K562 (cell line): ENCODE measurements around the gene LAMTOR5. TPM values are rescaled to one million over a fixed set of nuclear protein-coding genes. Genes with fewer than 3 reads are reported as not detected.

ENCODE experiments used
- ATAC-seq: fragments of 200-7000 bp; cut with Tn5 transposase; 3 replicates; pipeline ENCODE4 v1.9.1; 2020; ENCODE audit warnings: moderate library complexity
- BruUV-seq: library from RNA; stranded (reverse); fragments of 400-500 nt; replicated peaks from 2 replicates; lab custom pipeline; 2021; lab: Mats Ljungman, UMichigan
- CTCF ChIA-PET: fragments of 300-600 bp; formaldehyde crosslinking; extraction: SDS; loops from one replicate; lab custom pipeline; 2021; ENCODE audit warnings: low intra/inter-chr PET ratio; lab: Yijun Ruan, JAX
- POLR2A ChIA-PET: fragments of 300-600, 350-650 bp; sonication (Branson Sonifier 250); formaldehyde crosslinking; extraction: SDS; loops from one replicate; lab custom pipeline; 2021; ENCODE audit warnings: antibody characterized with exemption, inconsistent platforms; lab: Yijun Ruan, JAX
- DNase-seq, 4 experiments: peaks; one replicate each; pipeline versions ENCODE4 v3.0.0 to v3.0.0-alpha.2; 2011 to 2018; ENCODE audit warnings: low spot score in 3 of 4, mixed read lengths in 3 of 4; ENCODE audit errors: extremely low read depth in 1 of 4
- FAIRE-seq: peaks from 2 replicates; lab custom pipeline; 2011; peaks lifted over from hg19 to GRCh38; lab: Jason Lieb, UNC
- H2AFZ ChIP-seq: 2 replicates; pipeline ENCODE4 v1.6.0; 2011; ENCODE audit warnings: low read depth, low read length, control low read depth, inconsistent platforms
- H3K27ac ChIP-seq: fragments of 200-600 bp; 3 replicates; pipeline ENCODE4 v1.8.0; 2011; ENCODE audit warnings: low read depth, mild to moderate bottlenecking, control low read depth, inconsistent platforms, low read length, moderate library complexity, mixed read lengths; ENCODE audit errors: extremely low read depth
- H3K27me3 ChIP-seq, 2 experiments: fragments of 300-600 bp in 1 of 2; 2 replicates in 1 of 2; 3 replicates in 1 of 2; pipeline versions ENCODE4 v1.6.0 to v1.8.0; 2011; ENCODE audit warnings: inconsistent platforms in 2 of 2, low read length in 2 of 2, mild to moderate bottlenecking in 1 of 2, mixed read lengths in 1 of 2, moderate library complexity in 1 of 2; ENCODE audit not compliant: control insufficient read depth in 2 of 2, insufficient read depth in 2 of 2
- H3K36me3 ChIP-seq: fragments of 300-600 bp; 3 replicates; pipeline ENCODE4 v1.8.0; 2011; ENCODE audit warnings: mild to moderate bottlenecking, low read length, inconsistent platforms; ENCODE audit not compliant: control insufficient read depth, insufficient read depth
- H3K4me1 ChIP-seq, 2 experiments: fragments of 200-600 bp in 1 of 2; replicated peaks in 1 of 2; 2 replicates in 1 of 2; 3 replicates in 1 of 2; pipeline versions ENCODE4 v1.5.1 to v1.8.0; 2011; ENCODE audit warnings: inconsistent platforms in 2 of 2, low read length in 2 of 2, mild to moderate bottlenecking in 1 of 2, mixed read lengths in 1 of 2, moderate library complexity in 1 of 2; ENCODE audit not compliant: control insufficient read depth in 2 of 2, insufficient read depth in 2 of 2
- H3K4me2 ChIP-seq: 2 replicates; pipeline ENCODE4 v1.6.1; 2011; ENCODE audit warnings: low read length, control low read depth, inconsistent platforms, mixed read lengths; ENCODE audit not compliant: insufficient read depth
- H3K4me3 ChIP-seq: fragments of 200-600 bp; sonication (generic), shearing (Covaris generic); 2 replicates; pipeline ENCODE4 v1.5.1; 2016; ENCODE audit warnings: control low read depth, inconsistent platforms
- H3K79me2 ChIP-seq: fragments of 200-600 bp; 3 replicates; pipeline ENCODE4 v1.8.0; 2011; ENCODE audit warnings: low read length, inconsistent platforms; ENCODE audit not compliant: control insufficient read depth, insufficient read depth
- H3K9ac ChIP-seq, 2 experiments: 2 replicates each; pipeline versions ENCODE4 v1.6.0 to v1.6.1; 2011; ENCODE audit warnings: low read depth in 2 of 2, low read length in 2 of 2, control low read depth in 1 of 2, inconsistent platforms in 1 of 2, mild to moderate bottlenecking in 1 of 2, mixed read lengths in 1 of 2; ENCODE audit not compliant: insufficient read depth in 1 of 2
- H3K9me1 ChIP-seq: one replicate; pipeline ENCODE4 v1.6.0; 2011; ENCODE audit warnings: inconsistent platforms, mild to moderate bottlenecking, low read length, moderate library complexity; ENCODE audit not compliant: control insufficient read depth, insufficient read depth
- H3K9me3 ChIP-seq: replicated peaks from 2 replicates; pipeline ENCODE4 v1.5.1; 2011; ENCODE audit warnings: low read depth, low read length, inconsistent platforms; ENCODE audit not compliant: control insufficient read depth, insufficient read depth
- H4K20me1 ChIP-seq: replicated peaks from 2 replicates; pipeline ENCODE4 v1.6.1; 2011; ENCODE audit warnings: low read length, inconsistent platforms, mixed read lengths; ENCODE audit not compliant: control insufficient read depth, insufficient read depth
- BRCA1 ChIP-seq, 2 experiments: fragments of 450-650 bp in 1 of 2; sonication (generic) in 1 of 2; formaldehyde crosslinking in 1 of 2; IDR thresholded peaks; 2 replicates each; pipeline versions ENCODE4 v1.5.0 to v1.6.1; 2017 to 2020; ENCODE audit warnings: mild to moderate bottlenecking in 1 of 2, missing genetic modification reagents in 1 of 2
- FOSL1 ChIP-seq: fragments of 200-800 bp; sonication (Bioruptor generic); conservative IDR thresholded peaks from 2 replicates; pipeline ENCODE4 v1.6.1; 2016; ENCODE audit warnings: missing genetic modification characterization, missing compliant biosample characterization
- FOXO4 ChIP-seq: fragments of 450-650 bp; formaldehyde crosslinking; IDR thresholded peaks from 2 replicates; pipeline ENCODE4 v1.4.0; 2020; ENCODE audit warnings: mild to moderate bottlenecking, moderate library complexity
- GTF2B ChIP-seq: IDR thresholded peaks from 2 replicates; pipeline ENCODE4 v1.6.1; 2011; ENCODE audit not compliant: insufficient read length; ENCODE audit errors: extremely low read depth
- HMG20B ChIP-seq: fragments of 250-450 bp; sonication (Bioruptor Pico); IDR thresholded peaks from 2 replicates; pipeline ENCODE4 v1.5.0; 2021; ENCODE audit warnings: mild to moderate bottlenecking
- MBD1 ChIP-seq: fragments of 250-450 bp; sonication (Bioruptor Pico); IDR thresholded peaks from 2 replicates; pipeline ENCODE4 v1.8.0; 2022; ENCODE audit warnings: inconsistent platforms
- MXI1 ChIP-seq: IDR thresholded peaks from 2 replicates; pipeline ENCODE4 v1.6.1; 2011; ENCODE audit warnings: low read depth, mild to moderate bottlenecking, improper control_type of control experiment, low read length
- PATZ1 ChIP-seq: fragments of 250-450 bp; sonication (Bioruptor Pico); IDR thresholded peaks from 2 replicates; pipeline ENCODE4 v1.5.0; 2020; ENCODE audit warnings: mild to moderate bottlenecking, borderline replicate concordance
- POLR2AphosphoS2 ChIP-seq: IDR thresholded peaks from 2 replicates; pipeline ENCODE4 v1.6.1; 2012; ENCODE audit warnings: low read length, improper control_type of control experiment
- PRMT5 ChIP-seq: sonication (generic); formaldehyde crosslinking; IDR thresholded peaks from 2 replicates; pipeline ENCODE4 v1.5.0; 2020; ENCODE audit warnings: missing genetic modification reagents
- RBM14 ChIP-seq: fragments of 200-400 bp; formaldehyde crosslinking; IDR thresholded peaks from 2 replicates; pipeline ENCODE4 v1.6.1; 2018; ENCODE audit warnings: low read depth, mild to moderate bottlenecking, low read length, moderate library complexity, borderline replicate concordance; ENCODE audit not compliant: insufficient read depth
- U2AF2 ChIP-seq: fragments of 200-400 bp; formaldehyde crosslinking; optimal IDR thresholded peaks from 2 replicates; pipeline ENCODE3; 2017; ENCODE audit warnings: low read depth, mild to moderate bottlenecking, low read length
- ZNF584 ChIP-seq: fragments of 200-800 bp; sonication (Bioruptor generic); IDR thresholded peaks from 2 replicates; pipeline ENCODE4 v1.6.1; 2016; ENCODE audit warnings: low read depth, mild to moderate bottlenecking, missing genetic modification characterization, missing compliant biosample characterization
- WGBS: fragments of 100-300 bp; shearing (Covaris generic); methylation state at CpG from one replicate; pipeline ENCODE4 v1.1.6; 2016; ENCODE audit warnings: low coverage, mixed read lengths; ENCODE audit not compliant: insufficient coverage; ENCODE audit errors: missing lambda C conversion rate; 5-methylcytosine and 5-hydroxymethylcytosine counted together
- in situ Hi-C: fragments of 300-500 bp; cut with MboI; formaldehyde crosslinking; loops from 4 replicates; pipeline ENCODE4 v1.15.0; 2018; ENCODE audit warnings: inconsistent platforms, mixed read lengths
- intact Hi-C: fragments of 100-400 bp; cut with micrococcal nuclease; formaldehyde crosslinking; loops from 2 replicates; pipeline ENCODE4 v1.14.2; 2022
- polyA plus RNA-seq, 8 experiments: library from polyadenylated mRNA; depleted of rRNA in 4 of 8; stranded (reverse) in 5 of 8; unstranded in 3 of 8; fragments of >200 nt; fragmentation: Nextera tagmentation in 2 of 8; fragmentation: Illumina TruSeq in 1 of 8; extraction: Ambion mirVana in 2 of 8; extraction: Trizol in 1 of 8; gene quantifications; 2 replicates each; pipeline versions ENCODE4 v1.2.1 to v1.2.3, GENCODE V29; 2011 to 2014; ENCODE audit warnings: inconsistent platforms in 1 of 8, missing spikeins in 1 of 8
- total RNA-seq, 7 experiments: library from RNA; depleted of rRNA in 6 of 7; stranded (reverse); fragments of >200 nt in 6 of 7; fragmentation: Illumina TruSeq in 2 of 7; extraction: Trizol in 2 of 7; gene quantifications; 2 replicates each; pipeline versions ENCODE4 v1.2.1 to v1.2.3, GENCODE V29; 2011 to 2021; ENCODE audit warnings: low replicate concordance in 1 of 7
- TF ChIP-seq, protein P1 (sequence below), 2 experiments: fragments of 250-450 bp in 1 of 2; fragments of 450-650 bp in 1 of 2; sonication (Bioruptor Pico) in 1 of 2; IDR thresholded peaks; 2 replicates each; pipeline versions ENCODE4 v1.6.1 to v1.8.0; 2016 to 2021; ENCODE audit warnings: mild to moderate bottlenecking in 2 of 2, moderate library complexity in 2 of 2, missing compliant biosample characterization in 1 of 2, missing genetic modification characterization in 1 of 2

LAMTOR5 gene
- total and polyA plus RNA-seq, 9 of the 15 experiments (the other 6 are each of a cell fraction or from before 2014, with no cell fraction given) = 118 to 712 (median 241) TPM

DNA sequence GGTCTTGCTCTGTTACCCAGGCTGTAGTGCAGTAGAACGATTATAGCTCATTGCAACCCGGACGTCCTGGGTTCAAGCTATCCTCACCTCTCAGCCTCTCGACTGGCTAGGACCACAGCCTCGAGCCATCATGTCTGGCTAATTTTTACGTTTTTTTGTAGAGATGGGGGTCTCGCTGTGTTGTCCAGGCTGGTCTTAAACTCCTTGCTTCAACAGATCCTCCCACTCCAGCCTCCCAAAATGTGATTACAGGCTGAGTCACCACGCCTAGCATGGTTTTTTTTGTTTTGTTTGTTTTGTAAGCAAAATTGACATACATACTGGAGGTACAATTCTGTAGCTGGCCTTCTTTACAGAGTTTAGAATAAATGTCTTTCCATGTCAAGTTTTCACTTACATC is 994 bp upstream of the LAMTOR5 start:
- TSS peak; percentile 76 for BruUV-seq
- H3K4me3 ChIP-seq = peak overlapping the region; percentile 71
- ChIA-PET CTCF (no interaction called here), POLR2A (interaction anchor here (0.8 to 1.8 kb wide), 15 partner anchors 10 to 162 kb away, joined by 3 to 7 read pairs (median 4); no protein-coding TSS in a partner anchor)
- intact Hi-C loops (no loop called here), in situ Hi-C loops (no loop called here)
- FAIRE-seq = no peak
- WGBS = 21% methylated on average over 8 of the region's 8 CpGs
- no peak for ATAC-seq
- H3K9me3 ChIP-seq = no peaks in the 10 kb centered on the region
- H3K36me3 ChIP-seq = peaks cover 22% of the 10 kb centered on the region
- H3K9ac ChIP-seq = peak overlapping the region; percentile 47 to 88; a peak in 3 of 4 replicates
- peak in 1 of 4 experiments; percentile 59 for DNase-seq
- H3K4me2 ChIP-seq = peak overlapping the region; percentile 95
- peaks cover 34% of the 10 kb centered on the region for H3K79me2 ChIP-seq
- H4K20me1 ChIP-seq = no peaks in the 10 kb centered on the region
- peak overlapping the region; percentile 91 for H3K27ac ChIP-seq
- peak overlapping the region; percentile 81; the same call in 1 of the 2 replicates for H2AFZ ChIP-seq
- no peaks in the 10 kb centered on the region for H3K27me3 ChIP-seq
- no peaks in the 10 kb centered on the region for H3K9me1 ChIP-seq
- H3K4me1 ChIP-seq = peaks cover 5 to 29% of the 10 kb centered on the region in 2 experiments; a peak in 4 of 5 replicates
- TF ChIP-seq MBD1 (CRISPR knock-in tag) = no peak
- no peak for TF ChIP-seq HMG20B (CRISPR knock-in tag)
- TF ChIP-seq FOSL1 (tag) = peak; percentile 65
- 0 out of 2 replicates have a peak, but pooled peaks have one; percentile 16 for TF ChIP-seq POLR2AphosphoS2
- TF ChIP-seq RBM14 = no peak
- no peak for TF ChIP-seq FOXO4 (CRISPR knock-in tag)
- no peak for TF ChIP-seq GTF2B
- TF ChIP-seq, protein P1, sequence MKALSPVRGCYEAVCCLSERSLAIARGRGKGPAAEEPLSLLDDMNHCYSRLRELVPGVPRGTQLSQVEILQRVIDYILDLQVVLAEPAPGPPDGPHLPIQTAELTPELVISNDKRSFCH (CRISPR knock-in tag; IDR thresholded peaks at IDR 0.05) = no peak
- TF ChIP-seq, protein P1 (tag; IDR thresholded peaks at IDR 0.05) = no peak
- no peak for TF ChIP-seq PATZ1 (CRISPR knock-in tag)
- TF ChIP-seq PRMT5 (CRISPR knock-in tag) = no peak
- TF ChIP-seq BRCA1 (IDR thresholded peaks at IDR 0.05) = no peak
- TF ChIP-seq BRCA1 (CRISPR knock-in tag; IDR thresholded peaks at IDR 0.05) = no peak
- no peak for TF ChIP-seq U2AF2
- no peak for TF ChIP-seq MXI1
- TF ChIP-seq ZNF584 (CRISPR knock-in tag) = no peak
